ENCODE results near the gene IDE.

GRCh38 chr10:92470026-92470425 is 103.9 kb downstream of the IDE start:
- TF ChIP-seq CTCF (IDR thresholded peaks at IDR 0.05) (no peak), POLR2A (IDR thresholded peaks at IDR 0.05) (no peak), POLR2AphosphoS5 (IDR thresholded peaks at IDR 0.05) (no peak), EP300 (IDR thresholded peaks at IDR 0.05) (no peak)
